Epidermal melanocyte (primary cell): ENCODE results near the gene MMP3.

Source experiments
- DNase-seq: peaks from one replicate; pipeline ENCODE4 v3.0.0; 2011; ENCODE audit warnings: low spot score; ENCODE audit not compliant: insufficient read length

MMP3 gene

DNA sequence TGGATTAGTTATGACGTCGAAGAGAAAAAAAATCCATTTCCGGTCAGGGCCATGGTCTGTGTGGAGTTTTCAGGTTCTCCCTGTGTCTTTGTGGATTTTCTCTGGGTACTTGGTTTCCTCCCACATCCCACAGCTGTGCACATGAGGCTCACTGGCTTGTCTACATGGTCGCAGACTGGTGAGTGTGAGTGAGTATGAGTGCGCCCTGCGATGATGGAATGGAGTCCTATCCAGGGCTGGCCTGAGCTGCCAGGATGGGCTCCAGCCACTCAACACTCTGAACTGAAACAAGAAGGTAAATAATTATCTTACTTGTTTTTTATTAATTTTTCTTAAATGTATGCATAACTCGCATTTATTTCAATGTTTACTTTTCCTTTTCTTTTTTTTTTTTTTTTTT is 10.8 kb downstream of the MMP3 start:
- DNase-seq, result no peak

DNA sequence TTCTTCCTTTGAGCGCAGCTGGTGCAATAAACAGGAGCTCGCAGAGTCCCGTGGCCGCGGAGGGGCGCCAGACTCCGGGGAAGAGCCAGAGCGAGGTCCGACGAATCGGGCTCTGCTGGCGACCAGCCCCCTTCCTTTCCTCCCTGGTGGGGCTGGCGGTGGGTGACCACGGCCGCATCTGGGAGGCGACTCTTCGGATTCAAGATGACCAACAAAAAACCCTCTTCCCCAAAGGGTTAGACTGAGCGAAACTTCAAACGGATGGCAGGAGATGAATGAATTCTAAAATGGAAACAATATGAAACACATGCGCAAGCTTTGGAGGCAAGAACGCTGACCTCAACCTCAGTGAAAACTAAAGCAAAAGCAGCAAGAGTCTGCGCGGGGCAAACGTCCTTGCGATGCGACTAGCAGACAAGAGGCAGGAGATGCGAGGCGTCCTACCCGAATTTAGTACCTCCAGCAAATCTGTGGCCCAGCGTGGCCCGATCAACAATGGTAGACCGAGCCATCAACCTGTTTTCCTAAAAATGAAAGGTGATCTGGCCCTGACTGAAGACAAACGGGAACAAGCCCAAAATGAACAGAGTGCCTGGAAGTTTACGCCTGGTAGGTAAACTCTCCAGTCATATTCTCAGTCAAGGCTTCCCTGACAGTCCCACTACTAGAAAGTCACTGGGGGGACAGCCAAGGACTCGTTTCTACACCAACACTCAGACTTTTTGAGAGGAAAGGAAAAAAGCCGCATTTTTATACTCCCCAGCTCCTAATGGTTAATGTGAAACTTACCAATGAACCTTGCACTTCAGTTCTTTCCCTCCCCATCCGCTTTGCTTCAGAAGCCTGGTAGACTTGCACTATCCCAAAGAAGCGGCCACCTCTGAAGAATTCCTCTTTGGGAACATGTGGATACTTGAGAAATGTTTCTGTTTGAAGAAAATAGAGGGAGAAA is 11.6 kb downstream of the MMP3 start:
- peak; percentile 38 for DNase-seq

DNA sequence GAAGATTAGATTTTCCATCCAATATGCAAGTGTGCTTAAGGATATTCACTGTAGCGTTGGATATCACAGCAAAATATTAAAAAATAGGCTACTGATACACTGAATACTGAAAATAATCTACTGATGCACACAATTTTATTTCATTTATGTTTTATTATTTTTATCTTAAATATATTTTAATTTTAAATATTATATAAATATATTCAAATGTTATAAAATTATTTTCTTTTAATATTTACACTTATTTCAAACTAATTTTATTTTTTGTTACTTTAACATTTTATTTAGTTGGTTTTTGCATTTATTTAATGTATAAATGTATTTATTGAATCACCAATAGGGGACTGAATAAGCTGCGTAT is 12.3 kb downstream of the MMP3 start:
- no peak for DNase-seq

DNA sequence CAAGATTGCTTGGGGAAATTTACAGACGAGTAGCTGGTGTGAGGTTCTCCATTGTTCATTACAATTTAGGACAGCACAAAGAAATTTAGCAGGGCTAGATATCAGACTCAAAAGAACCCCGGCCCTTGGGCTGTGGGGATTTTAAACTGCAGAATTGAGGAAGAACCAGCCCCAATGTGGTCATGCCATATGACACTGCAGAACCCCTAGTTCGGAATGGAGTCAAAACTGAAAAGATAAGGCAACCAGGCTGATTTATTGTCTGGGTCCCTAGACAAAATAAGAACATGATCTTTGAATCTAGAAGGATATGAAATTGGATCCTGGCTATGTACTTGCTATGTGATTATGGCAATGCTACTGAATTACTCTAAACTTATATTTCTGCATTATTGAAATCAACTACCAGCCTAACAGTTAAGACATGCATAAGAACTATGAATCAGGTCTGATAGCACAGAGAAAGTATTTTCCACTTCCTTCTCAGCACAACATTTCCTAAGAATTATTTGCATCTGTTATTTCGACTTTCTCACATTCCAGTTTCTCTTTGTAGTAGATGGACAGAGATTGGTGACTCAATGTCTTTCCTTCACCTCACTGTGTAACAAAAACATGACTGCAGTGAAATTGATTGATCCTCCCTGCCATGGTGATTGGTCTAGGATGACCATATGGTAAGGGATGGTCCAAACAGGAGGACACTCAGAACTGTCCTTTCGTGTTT is 13.2 kb downstream of the MMP3 start:
- DNase-seq, result no peak

DNA sequence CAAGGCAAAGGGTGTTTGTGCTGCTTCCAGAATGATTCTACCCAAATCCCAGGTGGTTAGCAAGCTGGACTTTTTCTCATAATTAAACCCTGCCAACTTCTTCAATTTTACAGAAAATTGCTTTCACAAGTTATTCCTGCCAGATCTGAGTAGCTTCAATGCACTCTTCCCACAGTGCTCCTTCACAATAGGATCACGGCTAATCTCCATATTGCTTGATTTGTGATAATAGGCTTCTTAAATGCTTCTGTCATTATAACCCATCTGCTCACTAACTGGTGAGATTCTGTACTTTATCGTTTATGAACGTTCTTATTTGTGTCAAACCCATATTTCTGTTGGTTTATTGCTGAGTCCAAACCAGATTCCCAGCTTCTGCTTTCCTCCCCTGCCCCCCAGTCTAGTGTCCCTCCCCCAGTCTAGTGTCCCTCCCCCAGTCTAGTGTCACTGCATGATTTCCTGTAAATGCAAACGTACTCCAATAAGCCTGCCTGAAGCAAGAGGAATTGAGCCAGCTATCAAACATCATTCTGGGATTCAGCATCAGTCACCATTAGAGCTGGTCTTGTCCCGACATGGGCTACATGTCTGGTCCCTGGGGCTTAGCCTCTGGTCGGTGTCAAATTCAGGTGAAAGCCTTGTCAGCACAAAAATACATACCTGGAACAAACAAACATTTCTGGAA is 14.0 kb downstream of the MMP3 start:
- no peak for DNase-seq

DNA sequence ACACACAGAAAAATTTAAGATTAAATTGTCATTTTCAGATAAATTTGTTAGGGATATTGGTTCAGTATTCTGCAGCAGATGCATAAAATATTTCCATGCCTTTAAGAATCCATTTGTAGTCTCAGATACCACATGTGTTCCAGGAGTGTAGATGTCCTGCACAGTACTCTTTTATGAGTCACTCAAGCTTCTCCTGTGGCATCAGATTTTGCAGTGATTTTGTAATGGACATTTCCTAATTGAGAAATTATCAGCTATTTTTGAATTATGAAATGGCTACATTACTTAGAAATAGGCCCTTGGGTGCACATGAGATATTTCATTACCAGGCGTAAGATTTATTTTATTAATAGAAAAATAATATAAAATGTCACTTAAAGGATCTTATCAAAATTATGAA is 18.9 kb downstream of the MMP3 start:
- DNase-seq, result no peak

DNA sequence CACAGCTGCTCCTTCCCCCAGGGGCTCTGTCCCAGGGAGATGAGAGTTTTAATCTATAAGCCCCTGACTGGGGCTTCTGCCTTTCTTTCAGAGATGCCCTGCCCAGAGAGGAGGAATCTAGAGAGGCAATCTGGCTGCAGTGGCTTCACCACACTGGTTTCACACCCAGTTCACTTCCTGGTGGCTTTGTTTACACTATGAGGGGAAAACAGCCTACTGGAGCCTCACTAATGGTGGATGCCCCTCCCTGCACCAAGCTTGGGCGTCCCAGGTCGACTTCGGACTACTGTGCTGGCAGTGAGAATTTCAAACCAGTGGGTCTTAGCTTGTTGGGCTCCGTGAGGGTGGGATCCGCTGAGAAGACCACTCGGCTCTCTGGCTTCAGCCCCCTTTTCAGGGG is 23.9 kb downstream of the MMP3 start:
- DNase-seq, result no peak

DNA sequence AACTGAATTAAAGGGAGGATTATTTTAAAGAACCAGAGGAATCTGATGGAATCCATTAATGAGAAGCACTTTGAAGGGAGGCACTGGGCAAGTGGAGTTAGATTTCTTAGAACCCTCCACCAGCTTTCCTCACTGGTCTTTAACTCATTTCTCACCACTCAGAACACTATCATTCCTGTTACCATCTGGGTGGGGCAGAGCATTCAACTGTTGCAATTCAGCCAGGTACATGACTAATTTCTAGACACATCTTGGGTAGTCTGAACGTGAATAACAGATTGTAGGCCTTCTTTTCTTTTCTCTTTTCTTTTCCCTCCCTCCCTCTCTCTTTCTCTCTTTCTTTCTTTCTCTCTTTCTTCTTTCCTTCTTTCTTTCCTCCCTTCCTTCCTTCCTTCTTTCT is 29.9 kb downstream of the MMP3 start:
- no peak for DNase-seq

DNA sequence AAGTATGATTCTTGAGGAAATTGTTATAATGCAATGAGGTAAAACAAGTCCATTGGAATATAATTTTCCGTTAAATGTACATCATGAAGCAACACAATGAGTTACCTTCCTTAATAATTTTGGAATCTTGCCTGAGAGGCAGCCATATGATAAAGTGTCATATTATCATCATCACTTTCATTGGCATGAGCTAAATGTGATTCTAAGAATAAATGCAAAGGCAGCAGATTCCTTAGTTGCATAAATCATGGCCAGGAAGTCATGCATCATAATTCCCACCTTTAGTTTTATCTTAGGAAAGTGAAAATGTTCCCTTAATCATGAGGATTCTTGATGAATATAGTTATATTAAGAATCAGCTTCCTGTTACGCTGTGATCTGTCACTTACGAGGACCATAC is 31.2 kb downstream of the MMP3 start:
- no peak for DNase-seq

DNA sequence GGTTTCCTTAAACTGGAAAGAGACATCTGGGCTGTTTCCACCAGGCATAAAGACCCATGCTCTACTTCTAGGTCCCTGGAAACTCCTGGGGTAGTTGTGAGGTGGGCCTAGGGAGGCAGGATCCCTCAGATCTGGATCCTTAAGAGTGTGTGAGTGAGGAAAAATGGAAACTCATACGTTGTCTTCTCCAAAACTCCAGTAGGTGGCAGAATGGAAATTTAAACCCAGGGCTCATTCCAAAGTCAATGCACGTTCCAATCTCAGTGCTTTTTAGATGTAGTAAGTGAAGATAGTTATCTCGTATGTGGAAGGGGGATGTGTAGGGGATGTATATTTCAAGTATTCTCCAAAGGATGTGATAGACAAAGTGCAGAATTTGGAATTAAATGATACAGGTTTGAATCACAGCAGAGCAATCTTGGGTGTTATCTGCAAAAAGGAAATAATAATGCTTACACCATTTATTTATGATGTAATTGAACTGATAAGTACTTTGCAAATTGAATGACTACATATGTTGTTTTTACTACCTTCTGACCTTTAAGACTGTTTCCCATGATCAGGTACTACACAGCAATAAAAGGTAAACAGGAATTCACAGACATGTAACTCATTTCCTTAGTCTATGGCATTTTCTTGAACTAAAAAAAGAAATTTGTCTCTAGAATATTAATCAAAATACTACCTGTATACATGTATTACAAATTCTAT is 32.3 kb downstream of the MMP3 start:
- DNase-seq, result no peak

DNA sequence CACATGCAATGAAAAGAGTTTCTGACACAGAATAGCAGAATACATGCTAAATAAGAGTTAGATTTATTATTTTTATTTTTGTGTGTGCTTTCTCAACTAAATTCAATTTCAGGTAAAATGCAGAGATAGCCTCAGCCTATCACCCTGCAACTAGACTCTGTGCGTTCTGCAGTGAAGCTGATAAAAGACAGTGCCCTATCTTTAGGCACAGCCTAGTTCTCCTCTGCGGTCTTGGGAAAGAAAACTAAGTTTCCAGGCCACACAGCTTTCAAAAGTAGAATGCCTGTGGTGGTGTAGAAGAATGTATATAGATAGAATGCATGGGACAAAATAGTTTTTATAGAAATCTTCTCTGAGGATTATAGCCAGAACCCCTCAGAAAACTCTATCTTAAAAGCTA is 33.4 kb downstream of the MMP3 start:
- no peak for DNase-seq

DNA sequence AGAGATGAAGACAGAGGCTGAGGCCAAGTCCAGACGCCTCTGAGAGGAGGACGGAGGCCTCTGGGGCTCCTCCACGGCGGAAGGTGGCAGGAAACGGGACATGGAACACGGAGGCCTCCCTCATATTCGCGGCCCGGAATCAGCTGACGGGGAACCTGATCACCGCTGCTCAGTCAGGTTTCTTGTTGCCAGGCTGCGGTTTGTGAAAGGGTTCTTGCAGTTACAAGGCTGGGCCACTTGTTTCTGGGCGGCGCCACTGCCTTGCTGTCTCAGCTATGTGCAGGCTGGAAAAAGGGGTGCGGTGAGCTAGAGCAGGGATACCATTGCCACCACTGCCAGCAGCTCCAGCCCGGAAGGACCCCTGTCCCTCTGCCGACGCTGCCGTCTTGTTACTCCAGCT is 35.5 kb downstream of the MMP3 start:
- DNase-seq, result no peak

DNA sequence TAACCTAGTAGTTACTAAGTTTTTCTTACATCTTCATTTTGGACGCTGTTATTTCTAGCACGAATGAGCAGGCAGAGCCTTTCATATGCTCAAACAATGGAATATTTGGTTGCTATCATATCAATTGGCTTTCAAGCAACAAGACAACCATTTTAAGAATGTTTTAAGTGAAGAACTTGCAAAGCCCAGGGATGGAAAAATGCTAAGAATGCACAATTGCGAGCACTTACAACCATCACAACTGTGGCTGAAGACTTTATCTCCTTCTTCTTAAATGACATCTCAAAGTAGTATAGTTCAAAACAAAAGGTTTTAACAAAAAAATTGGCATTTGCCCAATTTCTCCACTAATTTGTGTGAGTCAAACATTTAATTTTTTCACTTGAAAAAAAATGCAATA is 37.1 kb downstream of the MMP3 start:
- DNase-seq, result no peak

DNA sequence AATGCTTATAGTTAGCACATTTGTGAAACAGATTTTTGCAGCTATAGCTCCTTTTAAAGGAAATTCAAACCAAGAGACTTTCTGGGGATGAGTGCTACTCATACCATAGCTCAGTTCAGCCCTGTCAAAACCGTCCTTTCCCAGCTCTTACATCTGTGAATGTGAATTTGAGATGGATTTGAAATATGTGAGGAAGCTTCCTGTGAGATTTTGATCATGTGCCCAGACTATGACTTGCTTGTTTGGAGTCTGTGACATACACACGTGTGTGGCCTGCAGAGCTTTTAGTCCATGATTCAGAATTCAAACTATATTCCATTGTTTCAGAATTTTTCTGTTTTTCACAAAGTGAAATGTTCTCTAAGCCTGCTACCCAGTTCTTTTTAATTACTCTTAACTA is 41.1 kb downstream of the MMP3 start:
- no peak for DNase-seq

DNA sequence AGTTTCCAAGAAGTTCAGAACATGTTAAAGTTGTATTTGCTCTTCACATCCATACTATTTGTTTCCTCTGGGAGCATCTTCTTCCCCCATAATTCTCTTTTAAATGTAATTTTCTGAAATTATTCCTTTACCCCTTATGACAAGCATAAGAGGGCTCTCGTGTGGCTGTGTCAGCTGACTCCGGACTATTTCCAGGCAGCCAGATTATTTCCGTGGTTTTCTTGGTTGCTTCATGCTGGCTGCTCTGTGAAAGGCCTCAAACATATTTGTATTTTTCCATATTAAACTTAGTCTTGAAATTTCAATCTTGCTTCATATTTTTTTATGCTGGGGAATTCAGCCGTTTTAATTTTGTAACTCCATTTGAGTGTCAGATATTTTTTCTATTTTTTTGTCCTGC is 42.6 kb downstream of the MMP3 start:
- DNase-seq, result no peak

DNA sequence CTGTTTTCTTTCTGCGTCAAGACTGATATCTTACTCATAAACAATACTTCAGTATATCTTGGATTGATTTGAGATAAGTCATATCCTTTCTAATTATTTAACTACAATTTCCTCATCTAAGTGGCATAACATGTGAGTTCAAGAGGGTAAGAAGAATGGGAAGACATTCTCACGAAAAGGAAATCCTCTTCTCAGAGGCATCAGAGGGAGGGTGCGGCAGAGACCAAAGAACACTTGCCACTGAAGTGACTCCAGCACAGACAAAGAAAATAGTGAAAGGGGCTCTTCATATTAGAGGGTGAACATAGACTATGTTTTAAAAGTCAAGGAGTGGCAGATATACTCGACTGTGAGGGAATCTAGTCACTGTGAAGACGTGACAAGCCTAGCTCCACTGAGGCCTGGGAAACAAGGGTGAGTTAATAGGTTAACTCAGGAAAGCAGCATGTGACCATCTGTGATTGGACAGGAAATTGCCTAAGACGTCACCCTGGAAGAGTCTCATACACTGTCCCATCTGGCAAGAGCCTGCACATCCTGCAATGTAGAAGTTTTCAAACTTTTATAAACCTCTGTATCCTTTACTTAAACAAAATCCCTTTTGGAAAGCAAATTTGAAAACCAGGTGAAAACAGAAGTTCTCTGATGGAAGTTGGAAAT is 43.6 kb downstream of the MMP3 start:
- no peak for DNase-seq

DNA sequence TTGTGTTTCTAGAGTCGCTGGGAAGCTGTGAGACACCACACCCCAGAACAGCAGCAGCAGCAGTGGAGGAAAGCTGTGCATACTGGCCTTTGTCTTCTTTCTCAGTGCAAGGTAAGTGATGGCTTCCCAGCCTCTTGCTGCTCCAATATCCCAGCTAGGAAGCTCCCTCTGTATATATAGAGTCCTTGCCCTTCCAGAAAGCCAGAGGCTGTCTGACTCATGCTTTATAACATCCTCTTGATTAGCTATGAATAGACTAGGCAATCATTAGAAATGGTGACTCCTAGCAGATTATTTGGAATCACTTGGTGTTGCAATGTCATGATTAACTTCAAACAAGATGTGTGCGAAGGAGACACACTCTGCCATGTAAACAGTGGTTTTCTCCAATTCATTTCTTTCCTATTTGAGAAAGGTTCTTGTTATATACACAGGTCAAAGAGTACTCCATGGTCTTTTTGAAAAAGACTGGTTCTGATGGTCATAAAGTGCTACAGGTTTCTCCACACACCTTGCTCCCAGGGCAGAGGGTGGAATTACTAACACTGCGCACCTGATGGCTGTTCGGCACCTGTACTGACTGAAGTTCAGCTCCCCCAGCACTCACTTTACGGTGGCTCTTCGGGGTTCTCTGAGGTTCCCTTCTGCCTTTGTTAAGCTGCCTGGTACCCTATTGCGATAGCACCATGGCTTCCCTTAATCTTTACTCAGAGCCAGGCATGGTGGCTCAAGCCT is 45.2 kb downstream of the MMP3 start, which contains the start of gene MMP1:
Gene MMP1 (minus strand): TSS at position 149 of the 735 bp plus-strand sequence. CDS start 68 bp downstream, at position 81.
- no peak for DNase-seq

DNA sequence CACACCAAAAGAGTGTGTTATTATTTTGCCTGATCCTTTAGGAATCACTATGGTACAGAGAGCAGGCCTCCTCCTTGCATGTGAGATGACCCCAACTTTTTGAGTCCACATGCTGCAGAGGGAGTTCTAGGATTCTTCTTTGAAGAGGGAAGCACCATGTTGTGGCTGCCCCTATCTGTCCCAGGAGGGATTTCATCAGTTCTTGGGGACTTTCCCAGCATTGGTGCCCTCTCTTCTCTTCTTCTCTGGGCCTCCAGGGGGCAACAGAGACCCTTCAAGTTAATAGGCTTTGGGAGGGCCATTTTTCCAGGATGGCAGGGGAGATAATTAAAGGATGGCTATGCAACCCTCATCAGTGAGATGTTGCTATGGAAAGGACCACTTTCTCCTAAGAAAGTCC is 49.0 kb downstream of the MMP3 start:
- no peak for DNase-seq

DNA sequence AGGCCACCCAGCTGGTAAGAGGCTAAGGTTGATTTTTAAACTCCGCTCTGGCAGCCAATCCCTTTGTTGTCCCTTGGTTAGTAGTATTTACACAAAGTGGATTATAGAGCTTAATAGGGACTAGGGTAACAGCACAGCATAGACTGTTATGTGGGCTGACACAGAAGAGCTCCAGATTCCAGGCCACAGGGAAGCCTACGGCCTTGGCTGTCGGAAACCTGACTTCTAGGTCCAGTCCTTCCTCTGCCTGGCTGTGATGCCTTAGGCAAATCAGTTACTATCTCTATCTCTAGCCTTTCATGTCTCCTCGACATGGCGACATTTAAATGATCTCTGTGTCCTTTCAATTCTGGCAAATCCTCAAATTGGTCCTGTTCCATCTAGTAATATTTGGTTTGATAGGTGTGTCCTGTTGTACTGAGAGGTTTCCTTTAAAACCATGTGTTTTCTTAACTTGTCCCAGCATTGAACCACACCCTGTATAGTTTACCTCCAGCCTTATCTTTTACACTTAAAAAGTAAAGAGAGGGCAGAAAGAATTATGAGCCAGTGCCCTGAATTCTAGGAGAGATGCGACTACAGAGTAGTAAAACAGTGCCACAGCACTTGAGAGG is 49.6 kb downstream of the MMP3 start:
- no peak for DNase-seq

DNA sequence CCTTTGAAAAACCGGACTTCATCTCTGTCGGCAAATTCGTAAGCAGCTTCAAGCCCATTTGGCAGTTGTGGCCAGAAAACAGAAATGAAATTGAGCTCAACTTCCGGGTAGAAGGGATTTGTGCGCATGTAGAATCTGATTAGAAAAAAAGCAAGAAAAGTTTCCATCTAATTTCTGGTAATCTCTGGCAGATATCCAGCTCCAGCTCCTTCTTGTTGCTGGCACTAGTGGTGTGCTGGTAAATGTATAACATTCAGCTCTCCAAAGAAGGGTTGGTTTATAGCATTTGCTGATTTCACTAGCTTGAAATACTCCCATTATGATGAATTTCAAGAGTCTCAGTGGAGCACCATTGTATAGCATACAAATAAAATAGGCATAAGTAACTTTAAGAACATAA is 50.8 kb downstream of the MMP3 start:
- no peak for DNase-seq
